ENCODE data around the gene RPTOR. TPM values are rescaled to one million over a fixed set of nuclear protein-coding genes. Genes with fewer than 3 reads are reported as not detected.

Gene RPTOR
- total RNA-seq, 1 donor, result 45.5 TPM

- DNase-seq (ENCODE audit: low read depth in 2 of 3, low spot score in 2 of 3), result no peak
Measured at GRCh38 chr17:80960797-80961452, 416.3 kb downstream of the RPTOR start.

- DNase-seq (ENCODE audit: low read depth in 2 of 3, low spot score in 2 of 3), result no peak
Measured at GRCh38 chr17:80961541-80962330, 417.1 kb downstream of the RPTOR start.

- DNase-seq (ENCODE audit: low read depth in 2 of 3, low spot score in 2 of 3), result no peak
Measured at GRCh38 chr17:80962356-80963329, 418.0 kb downstream of the RPTOR start.

GRCh38 chr17:80963812-80964543 is 419.3 kb downstream of the RPTOR start:
- no peak for DNase-seq (ENCODE audit: low read depth in 2 of 3, low spot score in 2 of 3)

- DNase-seq (ENCODE audit: low read depth in 2 of 3, low spot score in 2 of 3), result no peak
Measured at GRCh38 chr17:80964544-80964856, 419.9 kb downstream of the RPTOR start.

GRCh38 chr17:80964859-80965580 is 420.4 kb downstream of the RPTOR start:
- DNase-seq (ENCODE audit: low read depth in 2 of 3, low spot score in 2 of 3), result no peak

GRCh38 chr17:80965606-80966005 is 421.0 kb downstream of the RPTOR start:
- no peak for DNase-seq (ENCODE audit: low read depth in 2 of 3, low spot score in 2 of 3)

GRCh38 chr17:80967404-80967872 is 422.8 kb downstream of the RPTOR start:
- DNase-seq (ENCODE audit: low read depth in 2 of 3, low spot score in 2 of 3), result no peak

GRCh38 chr17:80968602-80969029 is 424.0 kb downstream of the RPTOR start:
- DNase-seq (ENCODE audit: low read depth in 2 of 3, low spot score in 2 of 3), result no peak

GRCh38 chr17:80969030-80969673 is 424.5 kb downstream of the RPTOR start:
- DNase-seq (ENCODE audit: low read depth in 2 of 3, low spot score in 2 of 3), result peak in 1 of 3 donors; percentile 13

- DNase-seq (ENCODE audit: low read depth in 2 of 3, low spot score in 2 of 3), result no peak
Measured at GRCh38 chr17:80969674-80970043, 425.0 kb downstream of the RPTOR start.

- DNase-seq (ENCODE audit: low read depth in 2 of 3, low spot score in 2 of 3), result peak in 1 of 3 donors; percentile 57
Measured at GRCh38 chr17:80970044-80970761, 425.6 kb downstream of the RPTOR start.

GRCh38 chr17:80970762-80971703 is 426.4 kb downstream of the RPTOR start:
- DNase-seq (ENCODE audit: low read depth in 2 of 3, low spot score in 2 of 3), result no peak

- DNase-seq (ENCODE audit: low read depth in 2 of 3, low spot score in 2 of 3), result no peak
Measured at GRCh38 chr17:80971704-80972304, 427.2 kb downstream of the RPTOR start.

GRCh38 chr17:80976701-80977100 is 432.1 kb downstream of the RPTOR start:
- no peak for DNase-seq (ENCODE audit: low read depth in 2 of 3, low spot score in 2 of 3)

GRCh38 chr17:80977172-80977571 is 432.5 kb downstream of the RPTOR start:
- no peak for DNase-seq (ENCODE audit: low read depth in 2 of 3, low spot score in 2 of 3)

Data from hematopoietic multipotent progenitor cell (in vitro differentiated cells).